Heart left ventricle (tissue), 13 donors: ENCODE measurements around the gene OSBP2.

Experiments
- POLR2A ChIP-seq, 2 donors: fragments of 450-650 bp; IDR thresholded peaks; one replicate each; pipeline ENCODE4 v1.6.1; 2017; ENCODE audit warnings: antibody characterized with exemption in 2 of 2, mild to moderate bottlenecking in 2 of 2, moderate library complexity in 2 of 2
- TF ChIP-seq, protein P1 (sequence below), 12 donors: fragments of 200-600 bp; sonication (generic) in 4 of 12; IDR thresholded peaks; one replicate each; pipeline versions ENCODE4 v1.5.0 to v1.8.0; 2018 to 2022; ENCODE audit warnings: antibody characterized with exemption in 12 of 12, mild to moderate bottlenecking in 5 of 12
- donor health status: ischemic (EF 13 %, LVEDD 7.1; RV severe dilation, severe dysfunction).
- donor health status: DM: no; HTN: yes; CAD: no.
- donor health status: DM: no; HTN: no; CAD: no.
- donor health status: ischemic (EF 25% LVEDD 6.9; RV normal size, moderate dysfunction).
- donor health status: ischemic (EF 25% LVEDD 5.7; RV mildly dilated, moderate dysfunction).
- donor health status: ischemic (EF 35%, LVEDD 5.7; RV mildly dilated, moderate dysfunction).
- donor health status: nonischemic (EF 11% LVEDD 7.7; RV severe dilation, severe dysfunction).
- donor health status: DM: yes; HTN: yes; CAD: no.
- donor health status: PGD.
- donor health status: ischemic (EF 29% LVEDD 5.4; RV normal size, mild dysfunction).
- donor health status: nonischemic (EF 23%, LVEDD 6.1; RV moderate dilation, normal function).

DNA sequence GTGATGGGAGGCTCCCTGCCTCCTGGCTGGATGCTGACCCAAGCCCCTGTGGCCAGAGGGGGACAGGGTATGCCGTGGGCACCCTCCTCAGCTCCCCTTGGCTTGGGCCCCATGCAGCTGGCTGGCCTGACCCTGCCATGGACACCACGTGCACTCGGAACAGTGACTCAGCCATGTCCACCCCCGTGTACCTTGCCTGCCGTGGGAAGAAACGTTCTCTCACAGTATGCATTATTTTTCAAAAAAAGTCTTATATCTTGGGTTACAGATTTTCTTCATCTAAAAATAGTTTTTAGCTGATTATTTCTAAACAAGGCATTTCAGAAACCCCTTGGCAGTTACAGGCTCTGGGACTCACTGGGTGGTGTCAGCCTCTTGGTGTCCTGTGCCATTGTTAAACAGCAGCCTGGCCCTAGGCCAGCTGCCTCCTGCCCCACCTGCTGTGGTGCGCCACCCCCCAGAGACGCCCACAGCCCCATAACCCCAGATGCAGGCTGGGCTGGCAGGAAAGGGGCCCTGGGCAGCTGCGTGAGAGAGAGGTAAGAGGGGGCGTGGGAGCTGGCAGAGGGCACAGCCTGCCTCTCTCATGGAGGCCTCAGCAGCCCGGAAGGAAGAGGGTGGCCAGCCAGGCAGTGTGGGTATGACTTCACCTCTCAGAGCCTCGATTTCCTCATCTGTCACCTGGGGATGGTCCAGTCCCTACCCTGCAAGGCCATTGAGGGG, 174.2 kb downstream of the OSBP2 start:
- TF ChIP-seq, protein P1, sequence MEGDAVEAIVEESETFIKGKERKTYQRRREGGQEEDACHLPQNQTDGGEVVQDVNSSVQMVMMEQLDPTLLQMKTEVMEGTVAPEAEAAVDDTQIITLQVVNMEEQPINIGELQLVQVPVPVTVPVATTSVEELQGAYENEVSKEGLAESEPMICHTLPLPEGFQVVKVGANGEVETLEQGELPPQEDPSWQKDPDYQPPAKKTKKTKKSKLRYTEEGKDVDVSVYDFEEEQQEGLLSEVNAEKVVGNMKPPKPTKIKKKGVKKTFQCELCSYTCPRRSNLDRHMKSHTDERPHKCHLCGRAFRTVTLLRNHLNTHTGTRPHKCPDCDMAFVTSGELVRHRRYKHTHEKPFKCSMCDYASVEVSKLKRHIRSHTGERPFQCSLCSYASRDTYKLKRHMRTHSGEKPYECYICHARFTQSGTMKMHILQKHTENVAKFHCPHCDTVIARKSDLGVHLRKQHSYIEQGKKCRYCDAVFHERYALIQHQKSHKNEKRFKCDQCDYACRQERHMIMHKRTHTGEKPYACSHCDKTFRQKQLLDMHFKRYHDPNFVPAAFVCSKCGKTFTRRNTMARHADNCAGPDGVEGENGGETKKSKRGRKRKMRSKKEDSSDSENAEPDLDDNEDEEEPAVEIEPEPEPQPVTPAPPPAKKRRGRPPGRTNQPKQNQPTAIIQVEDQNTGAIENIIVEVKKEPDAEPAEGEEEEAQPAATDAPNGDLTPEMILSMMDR (IDR thresholded peaks at IDR 0.05) = no peak
- no peak for TF ChIP-seq POLR2A (IDR thresholded peaks at IDR 0.05)
